Activated CD4-positive, alpha-beta T cell treated with anti-CD3 and anti-CD28 coated beads, Interleukin-2, amount 50 U/mL, for 1 hour (primary cell): ENCODE results near the gene MARCHF9.

Source experiments
- DNase-seq: peaks from one replicate; pipeline ENCODE4 v3.0.0-alpha.2; 2020

Gene MARCHF9

GRCh38 chr12:57724936-57725740 lies 29.8 kb upstream of the MARCHF9 start:
- no peak for DNase-seq

DNA sequence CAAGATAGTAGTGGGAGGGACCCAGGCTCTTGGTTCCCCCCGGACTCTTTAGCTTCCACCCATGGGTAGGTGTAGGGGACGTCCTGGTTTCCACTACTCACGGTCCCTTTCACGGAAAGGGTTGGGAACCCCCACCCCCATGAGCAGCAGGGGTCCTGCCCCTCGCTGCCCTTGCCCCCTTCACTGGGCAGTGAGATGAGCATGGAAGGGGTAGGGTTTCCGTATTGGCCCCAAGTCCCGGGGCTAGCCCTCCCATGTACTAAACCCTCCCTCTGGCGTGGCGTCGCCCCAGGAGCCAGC lies 29.1 kb upstream of the MARCHF9 start:
- DNase-seq, result no peak

- DNase-seq, result peak; percentile 23
Measured at GRCh38 chr12:57726151-57726883, 28.6 kb upstream of the MARCHF9 start.

DNA sequence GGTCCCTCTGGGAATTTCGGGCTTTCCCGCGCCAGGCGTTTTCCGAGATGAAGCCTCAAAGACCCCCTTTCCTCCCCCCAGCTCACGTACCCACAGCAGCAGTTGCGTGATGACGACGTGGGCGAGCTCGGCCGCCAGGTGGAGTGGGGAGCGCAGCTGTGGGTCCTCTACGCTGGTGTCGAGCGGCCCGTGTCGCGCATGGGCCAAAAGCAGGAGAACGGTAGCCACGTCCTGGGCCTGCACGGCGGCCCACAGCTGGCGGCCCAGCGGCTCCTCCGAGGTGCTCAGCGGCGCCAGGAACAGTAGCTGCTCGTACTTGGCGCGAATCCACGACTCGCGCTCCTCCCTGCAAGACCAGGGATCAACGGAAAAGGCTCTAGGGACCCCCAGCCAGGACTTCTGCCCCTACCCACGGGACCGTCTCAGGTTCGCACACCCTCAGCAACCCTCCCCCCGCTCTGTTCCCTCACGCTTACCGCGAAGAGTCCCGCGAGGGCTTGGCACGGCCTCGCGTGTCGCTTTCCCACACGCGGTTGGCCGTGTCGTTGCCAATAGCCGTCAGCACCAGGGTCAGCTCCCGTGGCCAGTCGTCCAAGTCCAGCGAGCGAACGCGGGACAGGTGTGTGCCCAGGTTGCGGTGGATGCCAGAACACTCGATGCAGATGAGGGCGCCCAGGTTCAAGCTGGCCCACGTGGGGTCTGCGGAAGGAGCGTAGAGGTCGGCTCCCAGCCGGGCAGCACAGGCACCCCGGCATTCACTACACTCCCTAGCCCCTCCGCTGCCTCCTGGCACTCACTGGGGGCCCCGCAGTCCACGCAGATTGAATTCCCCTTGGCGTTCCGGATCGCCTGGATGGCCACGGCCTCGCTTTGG lies 27.8 kb upstream of the MARCHF9 start:
- DNase-seq, result no peak

DNA sequence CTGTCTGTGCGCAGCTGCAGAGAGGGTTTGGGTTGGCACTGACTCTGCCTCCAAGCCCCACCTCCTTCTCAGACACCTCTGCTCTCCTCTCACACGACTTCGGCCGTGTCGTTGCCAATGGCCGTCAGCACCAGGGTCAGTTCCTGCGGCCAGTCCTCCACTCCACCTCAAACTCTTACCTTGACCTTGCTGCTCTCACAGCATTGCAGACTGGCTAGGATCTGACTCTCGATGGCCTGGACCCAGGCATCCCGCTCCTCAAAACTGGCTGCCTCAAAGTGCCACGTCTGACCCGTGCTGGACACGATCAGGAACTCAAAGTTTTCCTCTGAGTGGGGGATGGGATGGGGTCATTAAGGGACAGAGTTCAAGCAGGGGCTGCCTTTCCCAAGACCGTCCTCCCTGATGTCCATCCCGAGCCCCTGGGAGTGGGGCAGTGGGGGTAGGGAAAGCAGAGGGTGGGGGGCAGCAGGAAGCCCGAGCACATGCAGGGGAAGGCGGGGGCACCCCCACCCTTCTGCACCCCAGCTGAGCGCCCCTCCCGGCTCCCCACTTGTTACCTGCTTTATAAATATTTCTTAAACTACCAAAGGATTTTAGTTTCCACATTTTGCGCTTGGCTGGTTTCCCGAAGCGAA lies 27.0 kb upstream of the MARCHF9 start:
- DNase-seq, result no peak

- DNase-seq, result no peak
Measured at GRCh38 chr12:57729321-57729844, 25.5 kb upstream of the MARCHF9 start.

GRCh38 chr12:57730336-57731067 lies 24.4 kb upstream of the MARCHF9 start:
- DNase-seq, result no peak

GRCh38 chr12:57731411-57732080 lies 23.4 kb upstream of the MARCHF9 start:
- no peak for DNase-seq

GRCh38 chr12:57732270-57732669 lies 22.6 kb upstream of the MARCHF9 start:
- no peak for DNase-seq

GRCh38 chr12:57732726-57733593 lies 21.9 kb upstream of the MARCHF9 start:
- no peak for DNase-seq

DNA sequence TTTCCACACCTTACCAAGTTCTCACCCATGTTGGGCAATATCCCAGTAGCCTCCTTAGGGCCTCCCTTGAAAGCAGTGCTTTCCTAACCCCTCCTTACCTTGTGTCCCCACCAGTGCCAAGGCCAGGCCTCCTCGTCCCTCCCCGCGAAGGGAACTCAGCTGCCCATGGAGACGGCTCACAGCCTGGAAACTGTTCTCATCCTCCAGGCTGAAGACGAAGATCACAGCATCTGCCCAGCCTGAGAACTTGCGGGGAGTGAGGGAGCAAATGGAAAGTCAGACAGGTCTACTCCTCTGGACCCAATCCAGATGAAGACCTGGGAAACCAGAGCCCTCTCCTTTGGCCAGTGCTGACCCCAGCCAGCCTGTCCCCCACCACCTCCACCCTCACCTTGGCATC lies 21.0 kb upstream of the MARCHF9 start:
- no peak for DNase-seq

DNA sequence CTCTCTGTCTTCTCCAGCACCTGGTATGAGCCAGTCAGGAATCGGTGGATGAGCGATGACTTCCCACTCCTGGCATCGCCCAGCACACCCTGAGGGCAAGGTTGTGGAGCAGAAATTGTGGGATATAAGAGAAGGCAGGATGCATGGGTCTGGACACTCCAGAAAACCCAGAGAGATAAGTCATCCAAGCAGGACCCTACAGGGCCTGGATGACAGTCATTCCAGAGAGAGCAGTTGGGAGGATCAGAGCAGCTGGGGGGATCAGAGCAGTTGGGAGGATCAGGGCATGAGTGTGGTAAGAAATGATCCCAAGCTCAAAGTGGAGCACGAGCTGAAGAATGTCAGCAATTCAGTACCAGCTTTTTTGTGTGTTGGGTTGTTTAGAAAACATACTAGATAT lies 20.3 kb upstream of the MARCHF9 start:
- DNase-seq, result no peak

DNA sequence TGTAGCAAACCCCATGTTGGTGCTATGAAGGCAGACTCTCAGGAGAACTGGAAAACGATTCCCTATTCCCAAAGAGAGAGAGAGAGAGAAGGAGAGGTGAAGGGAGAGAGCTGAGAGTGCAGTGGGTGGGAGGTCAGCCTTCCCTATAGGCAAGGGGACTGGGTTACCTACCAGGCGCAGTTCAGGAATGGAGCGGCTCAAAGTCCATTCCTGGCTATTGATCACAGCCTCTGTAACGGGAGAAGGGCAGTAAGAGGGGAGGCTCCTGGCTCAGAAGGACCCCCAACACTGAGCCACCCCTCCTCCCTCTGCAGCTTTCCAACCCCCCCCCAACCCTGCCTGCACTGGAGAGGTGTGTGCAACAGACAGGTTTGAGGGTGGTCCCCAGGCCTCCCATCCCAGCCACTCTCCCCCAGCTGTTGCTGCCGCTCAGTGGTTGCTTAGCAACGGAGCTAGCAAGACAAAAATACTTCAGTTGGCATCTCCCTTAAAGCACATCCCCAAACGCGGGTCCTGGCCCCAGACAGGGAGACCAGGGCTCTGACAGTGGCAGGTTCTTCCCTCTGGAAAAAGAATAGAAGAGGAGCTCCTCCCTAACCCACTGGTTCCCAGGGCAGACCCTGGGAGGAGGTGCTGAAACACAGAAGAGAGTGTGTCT lies 19.6 kb upstream of the MARCHF9 start:
- no peak for DNase-seq

DNA sequence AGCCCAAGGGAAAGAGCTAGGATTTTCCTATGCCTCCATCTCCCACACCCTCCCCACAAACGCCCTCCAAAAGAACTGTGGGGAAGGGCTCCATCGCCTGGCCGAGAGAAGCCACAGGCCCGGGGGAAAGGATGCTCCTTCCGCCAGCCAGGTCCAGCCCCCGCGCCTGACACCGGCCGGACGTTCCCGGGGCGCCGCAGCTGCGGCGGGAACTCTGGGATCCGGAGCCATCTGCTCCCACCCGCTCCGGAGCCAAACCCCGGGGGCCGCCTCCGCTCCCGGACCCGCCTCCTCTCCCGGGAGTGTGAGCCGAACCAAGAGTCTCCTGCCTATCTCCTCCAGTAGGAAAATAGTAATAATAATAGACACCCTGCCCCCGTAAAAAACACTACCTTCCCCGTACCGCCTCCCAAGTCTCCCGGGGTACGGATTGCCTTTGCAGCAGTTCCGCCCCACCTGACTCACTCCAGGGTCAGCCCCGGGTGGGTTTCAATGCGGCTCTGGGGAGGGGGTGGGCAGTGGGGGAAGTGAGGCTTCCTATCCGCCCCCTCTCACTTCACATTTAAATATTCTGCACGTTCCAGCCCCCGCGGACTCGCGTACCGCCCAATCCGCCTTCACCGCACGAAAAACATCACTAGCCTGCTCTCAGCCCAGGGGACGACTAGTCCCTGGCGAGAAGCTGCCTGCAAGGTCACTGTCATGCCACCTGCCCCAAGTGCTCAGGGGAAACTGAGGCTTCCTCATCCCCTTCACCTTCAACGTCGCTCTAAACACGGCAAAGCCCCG lies 18.8 kb upstream of the MARCHF9 start:
- no peak for DNase-seq

DNA sequence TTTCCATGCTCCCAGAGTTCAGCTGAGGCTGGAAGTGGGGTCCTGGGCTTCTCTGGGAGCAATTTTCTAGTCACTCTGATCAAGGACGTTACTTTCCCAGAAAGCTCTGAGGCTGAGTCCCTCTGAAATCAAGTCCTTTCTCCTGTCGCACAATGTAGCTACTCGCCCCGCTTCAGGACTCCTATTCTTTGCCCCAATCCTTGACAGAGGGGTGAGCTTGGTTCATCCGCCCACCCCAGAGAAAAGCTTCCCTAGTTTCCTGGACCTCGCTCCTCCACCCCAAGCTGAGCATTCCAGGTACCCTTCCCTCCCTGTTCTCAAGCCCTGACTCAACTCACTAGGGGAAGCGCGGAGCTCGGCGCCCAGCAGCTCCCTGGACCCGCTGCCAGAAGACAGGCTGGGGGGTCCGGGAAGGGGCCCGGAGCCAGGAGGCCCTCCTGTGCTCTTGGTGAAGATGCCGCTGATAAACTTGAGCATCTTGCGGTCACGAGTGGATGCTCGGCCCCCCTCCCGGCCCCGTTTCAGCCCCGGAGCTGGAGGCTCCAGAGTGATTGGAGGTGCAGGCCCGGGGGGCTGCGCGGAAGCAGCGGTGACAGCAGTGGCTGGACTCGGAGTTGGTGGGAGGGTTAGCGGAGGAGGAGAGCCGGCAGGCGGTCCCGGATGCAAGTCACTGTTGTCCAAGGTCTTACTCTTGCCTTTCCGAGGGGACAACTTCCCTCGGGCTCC lies 18.0 kb upstream of the MARCHF9 start:
- no peak for DNase-seq

- no peak for DNase-seq
Measured at GRCh38 chr12:57737467-57738460, 17.1 kb upstream of the MARCHF9 start.

- DNase-seq, result no peak
Measured at GRCh38 chr12:57738661-57739237, 16.2 kb upstream of the MARCHF9 start, which contains the start of gene AGAP2. Gene AGAP2, minus strand, starts transcription at chr12:57738742. Its CDS starts 496 bp downstream, at chr12:57738246.
